H9 (cell line): ENCODE results near the gene IGSF9. TPM values are rescaled to one million over a fixed set of nuclear protein-coding genes. Genes with fewer than 3 reads are reported as not detected.

Source experiments
- DNase-seq: peaks from one replicate; pipeline ENCODE4 v3.0.0-alpha.2; 2017
- H2AFZ ChIP-seq: one replicate; pipeline ENCODE4 v1.6.1; 2013; ENCODE audit warnings: mild to moderate bottlenecking, low read length, control low read depth, moderate library complexity
- H2AK5ac ChIP-seq: 2 replicates; pipeline ENCODE4 v1.6.1; 2013; ENCODE audit warnings: low read length, control low read depth, mixed read lengths; ENCODE audit not compliant: insufficient read length
- H2BK120ac ChIP-seq: one replicate; pipeline ENCODE4 v1.6.1; 2013; ENCODE audit warnings: low read depth, mild to moderate bottlenecking, low read length, control low read depth, inconsistent platforms; ENCODE audit not compliant: poor library complexity, severe bottlenecking
- H2BK12ac ChIP-seq: 2 replicates; pipeline ENCODE4 v1.6.1; 2013; ENCODE audit warnings: low read length, control low read depth, mixed read lengths, low read depth; ENCODE audit not compliant: insufficient read length
- H2BK15ac ChIP-seq: 2 replicates; pipeline ENCODE4 v1.6.1; 2013; ENCODE audit warnings: low read depth, low read length, control low read depth
- H2BK20ac ChIP-seq: one replicate; pipeline ENCODE4 v1.6.1; 2013; ENCODE audit warnings: low read depth, mild to moderate bottlenecking, low read length, control low read depth, inconsistent platforms; ENCODE audit not compliant: poor library complexity, severe bottlenecking
- H2BK5ac ChIP-seq: 2 replicates; pipeline ENCODE4 v1.6.1; 2013; ENCODE audit warnings: low read length, control low read depth, mixed read lengths; ENCODE audit not compliant: insufficient read length
- H3K14ac ChIP-seq: 2 replicates; pipeline ENCODE4 v1.6.1; 2013; ENCODE audit warnings: low read length, control low read depth; ENCODE audit not compliant: insufficient read depth
- H3K18ac ChIP-seq: 2 replicates; pipeline ENCODE4 v1.6.1; 2013; ENCODE audit warnings: low read depth, mild to moderate bottlenecking, mixed read lengths, low read length, control low read depth; ENCODE audit not compliant: insufficient read length
- H3K23ac ChIP-seq: 2 replicates; pipeline ENCODE4 v1.6.1; 2013; ENCODE audit warnings: low read length, control low read depth, mixed read lengths, low read depth; ENCODE audit not compliant: insufficient read length
- H3K23me2 ChIP-seq: 2 replicates; pipeline ENCODE4 v1.6.1; 2013; ENCODE audit warnings: low read depth, mild to moderate bottlenecking, mixed read lengths, low read length, control low read depth; ENCODE audit not compliant: insufficient read length, poor library complexity, severe bottlenecking
- H3K27ac ChIP-seq: 2 replicates; pipeline ENCODE4 v1.5.1; 2013; ENCODE audit warnings: low read length, control low read depth, mixed read lengths, low read depth; ENCODE audit not compliant: insufficient read length
- H3K27me3 ChIP-seq: 2 replicates; pipeline ENCODE4 v1.6.1; 2013; ENCODE audit warnings: low read length, control low read depth, inconsistent platforms; ENCODE audit not compliant: insufficient read depth
- H3K4ac ChIP-seq: 2 replicates; pipeline ENCODE4 v1.6.1; 2013; ENCODE audit warnings: low read depth, mild to moderate bottlenecking, control low read depth, inconsistent platforms, low read length, moderate library complexity
- H3K4me1 ChIP-seq: 2 replicates; pipeline ENCODE4 v1.6.1; 2013; ENCODE audit warnings: low read length, control low read depth, inconsistent platforms; ENCODE audit not compliant: insufficient read depth
- H3K4me2 ChIP-seq: 2 replicates; pipeline ENCODE4 v1.6.1; 2013; ENCODE audit warnings: low read length, control low read depth, mixed read lengths; ENCODE audit not compliant: insufficient read length, insufficient read depth
- H3K56ac ChIP-seq: 2 replicates; pipeline ENCODE4 v1.6.1; 2013; ENCODE audit warnings: low read depth, mild to moderate bottlenecking, mixed read lengths, low read length, control low read depth; ENCODE audit not compliant: insufficient read length
- H3K79me1 ChIP-seq: 2 replicates; pipeline ENCODE4 v1.6.1; 2013; ENCODE audit warnings: low read depth, mild to moderate bottlenecking, moderate library complexity, low read length, control low read depth, inconsistent platforms; ENCODE audit not compliant: insufficient read depth, poor library complexity, severe bottlenecking
- H3K79me2 ChIP-seq: 2 replicates; pipeline ENCODE4 v1.6.1; 2013; ENCODE audit warnings: low read length, control low read depth, inconsistent platforms; ENCODE audit not compliant: insufficient read depth
- H3K9ac ChIP-seq: 2 replicates; pipeline ENCODE4 v1.6.1; 2013; ENCODE audit warnings: low read length, control low read depth, mixed read lengths; ENCODE audit not compliant: insufficient read length; ENCODE audit errors: extremely low read depth
- H3K9me3 ChIP-seq: one replicate; pipeline ENCODE4 v1.6.1; 2013; ENCODE audit warnings: low read depth, low read length, inconsistent platforms; ENCODE audit not compliant: control insufficient read depth
- H3T11ph ChIP-seq: one replicate; pipeline ENCODE4 v1.6.1; 2013; ENCODE audit warnings: mild to moderate bottlenecking, low read length, control low read depth, inconsistent platforms
- H4K20me1 ChIP-seq: one replicate; pipeline ENCODE4 v1.6.1; 2013; ENCODE audit not compliant: control insufficient read depth, insufficient read length, insufficient read depth
- H4K5ac ChIP-seq: 2 replicates; pipeline ENCODE4 v1.6.1; 2013; ENCODE audit warnings: low read depth, mild to moderate bottlenecking, mixed read lengths, low read length, control low read depth; ENCODE audit not compliant: insufficient read length
- H4K8ac ChIP-seq: replicated peaks from 2 replicates; pipeline ENCODE4 v1.6.1; 2013; ENCODE audit warnings: low read length, control low read depth, mixed read lengths, low read depth; ENCODE audit not compliant: insufficient read length
- H4K91ac ChIP-seq: 2 replicates; pipeline ENCODE4 v1.6.1; 2013; ENCODE audit warnings: low read depth, mild to moderate bottlenecking, moderate library complexity, mixed read lengths, low read length, control low read depth; ENCODE audit not compliant: insufficient read length
- H3K27ac Mint-ChIP-seq, 3 experiments: 2 replicates in 2 of 3; 3 replicates in 1 of 3; pipeline ENCODE4 v1.8.0; 2020 to 2021; ENCODE audit warnings: mixed read lengths in 3 of 3, mild to moderate bottlenecking in 1 of 3, moderate library complexity in 1 of 3
- H3K27me3 Mint-ChIP-seq: 2 replicates; pipeline ENCODE4 v1.8.0; 2021; ENCODE audit warnings: low read depth, mild to moderate bottlenecking, moderate library complexity, mixed read lengths
- H3K36me3 Mint-ChIP-seq, 3 experiments: 2 replicates in 2 of 3; 3 replicates in 1 of 3; pipeline ENCODE4 v1.8.0; 2020 to 2021; ENCODE audit warnings: low read depth in 3 of 3, mixed read lengths in 3 of 3; ENCODE audit not compliant: insufficient read depth in 1 of 3
- H3K4me1 Mint-ChIP-seq, 2 experiments: 2 replicates each; pipeline ENCODE4 v1.8.0; 2020; ENCODE audit warnings: mixed read lengths in 2 of 2
- H3K4me3 Mint-ChIP-seq, 2 experiments: 2 replicates in 1 of 2; 3 replicates in 1 of 2; pipeline ENCODE4 v1.8.0; 2020 to 2021; ENCODE audit warnings: mild to moderate bottlenecking in 2 of 2, mixed read lengths in 2 of 2, moderate library complexity in 1 of 2
- H3K9me3 Mint-ChIP-seq, 2 experiments: 2 replicates in 1 of 2; 3 replicates in 1 of 2; pipeline ENCODE4 v1.8.0; 2020; ENCODE audit warnings: mild to moderate bottlenecking in 2 of 2, mixed read lengths in 2 of 2, moderate library complexity in 1 of 2
- WGBS: extraction: QIAGEN DNeasy Blood & Tissue Kit; methylation state at CpG from one replicate; pipeline ENCODE4 v1.1.7; 2013; ENCODE audit warnings: missing lambda C conversion rate, low lambda C conversion rate, mixed read lengths; ENCODE audit not compliant: insufficient read length; ENCODE audit errors: extremely low coverage; 5-methylcytosine and 5-hydroxymethylcytosine counted together
- total RNA-seq: library from RNA; stranded (reverse); gene quantifications from 2 replicates; pipeline ENCODE4 v1.2.1, GENCODE V29; 2021
- TF ChIP-seq, protein P1 (sequence below): fragments of 200-600 bp; sonication (generic); conservative IDR thresholded peaks from 3 replicates; pipeline ENCODE4 v1.8.0; 2021; ENCODE audit warnings: antibody characterized with exemption, mild to moderate bottlenecking

Gene IGSF9
- total RNA-seq, 1 experiment from 2014 or later = 11.3 TPM

DNA sequence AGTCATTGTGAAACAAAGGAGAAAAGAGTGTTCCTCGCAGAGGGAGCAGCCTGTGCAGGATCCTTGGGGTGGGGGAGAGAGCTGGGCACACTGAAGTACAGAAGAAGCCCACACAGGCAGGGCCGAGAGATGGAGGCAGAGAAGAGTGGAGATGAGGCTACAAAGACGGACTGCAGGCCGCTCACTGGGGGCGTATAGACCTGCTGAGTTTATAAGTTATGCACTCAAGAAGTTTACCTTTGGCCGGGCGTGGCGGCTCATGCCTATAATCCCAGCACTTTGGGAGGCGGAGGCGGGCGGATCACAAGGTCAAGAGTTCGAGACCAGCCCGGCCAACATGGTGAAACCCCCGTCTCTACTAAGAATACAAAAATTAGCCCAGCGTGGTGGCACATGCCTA lies 16.2 kb upstream of the IGSF9 start:
- peaks cover 6% of the 10 kb centered on the region; the same call in 1 of the 2 replicates for H3K27me3 Mint-ChIP-seq
- no CpG with 5 or more reads among the region's 15 CpGs for WGBS
- Histone ChIP-seq H3K4ac (no peak overlapping the region), H3K4me2 (no peak overlapping the region), H2AK5ac (no peak overlapping the region), H4K91ac (no peak overlapping the region), H3K79me2 (no peaks in the 10 kb centered on the region), H2BK120ac (no peak overlapping the region), H2BK15ac (no peak overlapping the region), H3K9me3 (no peaks in the 10 kb centered on the region), H2BK20ac (no peak overlapping the region), H3K56ac (no peak overlapping the region), H4K20me1 (peaks cover 2% of the 10 kb centered on the region), H3K79me1 (no peaks in the 10 kb centered on the region), H3K27ac (no peak overlapping the region), H3K23me2 (no peaks in the 10 kb centered on the region), H3K27me3 (no peaks in the 10 kb centered on the region), H3K4me1 (no peaks in the 10 kb centered on the region), H3K9ac (no peak overlapping the region), H3K14ac (no peak overlapping the region; the same call in 1 of the 2 replicates), H3T11ph (no peak overlapping the region), H2AFZ (no peak overlapping the region), H4K8ac (no peak overlapping the region), H2BK12ac (no peak overlapping the region), H3K23ac (no peak overlapping the region), H4K5ac (no peak overlapping the region), H2BK5ac (no peak overlapping the region), H3K18ac (no peak overlapping the region)
- H3K4me3 Mint-ChIP-seq = no peak overlapping the region
- peak; percentile 13 for DNase-seq
- H3K36me3 Mint-ChIP-seq = no peaks in the 10 kb centered on the region
- H3K27ac Mint-ChIP-seq = no peak overlapping the region
- peaks cover 20 to 22% of the 10 kb centered on the region in 2 experiments for H3K4me1 Mint-ChIP-seq
- H3K9me3 Mint-ChIP-seq = no peaks in the 10 kb centered on the region
- TF ChIP-seq, protein P1, sequence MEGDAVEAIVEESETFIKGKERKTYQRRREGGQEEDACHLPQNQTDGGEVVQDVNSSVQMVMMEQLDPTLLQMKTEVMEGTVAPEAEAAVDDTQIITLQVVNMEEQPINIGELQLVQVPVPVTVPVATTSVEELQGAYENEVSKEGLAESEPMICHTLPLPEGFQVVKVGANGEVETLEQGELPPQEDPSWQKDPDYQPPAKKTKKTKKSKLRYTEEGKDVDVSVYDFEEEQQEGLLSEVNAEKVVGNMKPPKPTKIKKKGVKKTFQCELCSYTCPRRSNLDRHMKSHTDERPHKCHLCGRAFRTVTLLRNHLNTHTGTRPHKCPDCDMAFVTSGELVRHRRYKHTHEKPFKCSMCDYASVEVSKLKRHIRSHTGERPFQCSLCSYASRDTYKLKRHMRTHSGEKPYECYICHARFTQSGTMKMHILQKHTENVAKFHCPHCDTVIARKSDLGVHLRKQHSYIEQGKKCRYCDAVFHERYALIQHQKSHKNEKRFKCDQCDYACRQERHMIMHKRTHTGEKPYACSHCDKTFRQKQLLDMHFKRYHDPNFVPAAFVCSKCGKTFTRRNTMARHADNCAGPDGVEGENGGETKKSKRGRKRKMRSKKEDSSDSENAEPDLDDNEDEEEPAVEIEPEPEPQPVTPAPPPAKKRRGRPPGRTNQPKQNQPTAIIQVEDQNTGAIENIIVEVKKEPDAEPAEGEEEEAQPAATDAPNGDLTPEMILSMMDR = no peak
